NCI-H2227 (cell line): ENCODE results near the gene ATP6V1F.

Experiments
- DNase-seq: peaks from one replicate; lab custom pipeline; 2025; ENCODE audit not compliant: unreplicated experiment; lab: John Stamatoyannopoulos, UW

The ATP6V1F gene

GRCh38 chr7:128881458-128882125 lies 18.9 kb downstream of the ATP6V1F start:
- no peak for DNase-seq

- no peak for DNase-seq
Observed at GRCh38 chr7:128882134-128882533, 19.5 kb downstream of the ATP6V1F start.

GRCh38 chr7:128883622-128884448 lies 21.2 kb downstream of the ATP6V1F start:
- DNase-seq, result peak; percentile 88

- DNase-seq, result no peak
Observed at GRCh38 chr7:128884561-128885369, 22.1 kb downstream of the ATP6V1F start.

GRCh38 chr7:128885370-128886187 lies 22.9 kb downstream of the ATP6V1F start:
- no peak for DNase-seq

GRCh38 chr7:128886391-128887168 lies 23.9 kb downstream of the ATP6V1F start:
- no peak for DNase-seq

- peak; percentile 21 for DNase-seq
Observed at GRCh38 chr7:128887169-128888038, 24.7 kb downstream of the ATP6V1F start.

GRCh38 chr7:128888039-128888755 lies 25.5 kb downstream of the ATP6V1F start:
- DNase-seq, result no peak

GRCh38 chr7:128888756-128889095 lies 26.1 kb downstream of the ATP6V1F start:
- no peak for DNase-seq

- DNase-seq, result no peak
Observed at GRCh38 chr7:128889121-128889520, 26.5 kb downstream of the ATP6V1F start.

GRCh38 chr7:128890306-128891109 lies 27.9 kb downstream of the ATP6V1F start:
- peak; percentile 36 for DNase-seq

GRCh38 chr7:128891110-128891941 lies 28.7 kb downstream of the ATP6V1F start:
- DNase-seq, result no peak

GRCh38 chr7:128891942-128892269 lies 29.2 kb downstream of the ATP6V1F start:
- DNase-seq, result no peak

GRCh38 chr7:128892521-128893250 lies 30.0 kb downstream of the ATP6V1F start:
- DNase-seq, result no peak

- no peak for DNase-seq
Observed at GRCh38 chr7:128893251-128894100, 30.8 kb downstream of the ATP6V1F start.
